ENCODE data around the gene PLPP7.
"Not testable (repeated sequence)": the region's sequence is repeated elsewhere in the genome, so short reads cannot be mapped to it uniquely, and the experiment has no call there.

Gene PLPP7

DNA sequence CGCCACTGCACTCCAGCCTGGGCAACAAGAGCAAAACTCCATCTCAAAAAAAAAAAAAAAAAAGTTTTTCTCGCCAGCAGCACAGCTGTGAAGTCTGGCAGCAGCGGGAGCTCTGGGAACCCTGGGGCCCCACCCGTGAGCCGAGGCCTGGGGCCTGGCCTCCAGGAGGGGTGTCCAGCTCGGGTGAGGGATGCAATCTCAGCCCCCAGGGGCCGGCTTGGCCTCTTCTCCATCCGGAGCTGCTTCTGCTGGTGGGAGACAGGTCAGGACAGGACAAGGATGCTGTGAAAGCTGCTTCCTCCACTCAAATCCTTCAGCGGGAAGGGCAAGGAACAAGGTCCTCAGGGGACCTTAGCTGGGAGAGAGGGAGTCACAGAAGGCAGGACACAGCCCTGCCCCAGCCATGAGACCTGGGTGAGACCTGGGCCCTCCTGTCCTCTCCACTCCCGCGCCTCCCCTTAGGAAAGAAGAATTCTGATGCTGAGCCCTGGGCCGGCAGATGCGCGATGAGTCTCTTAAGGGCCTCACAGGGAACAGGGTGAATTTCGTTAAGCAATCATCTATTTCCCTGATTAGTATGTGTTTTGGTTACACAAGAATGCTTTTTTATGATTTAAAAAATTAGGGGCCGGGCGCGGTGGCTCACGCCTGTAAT lies 30.6 kb downstream of the PLPP7 start:
- Histone ChIP-seq H3K36me3 (ENCODE audit: control insufficient read depth, insufficient read depth, low read length) (no peaks in the 10 kb centered on the region), H3K27me3 (ENCODE audit: control insufficient read depth, insufficient read depth, low read length) (no peaks in the 10 kb centered on the region), H3K4me1 (ENCODE audit: control insufficient read depth, insufficient read depth, low read length) (no peaks in the 10 kb centered on the region), H3K9me3 (ENCODE audit: control insufficient read depth, insufficient read depth, low read length) (no peaks in the 10 kb centered on the region), H3K27ac (ENCODE audit: low read depth, low read length) (no peak overlapping the region), H3K4me3 (ENCODE audit: low read depth, low read length) (no peak overlapping the region), H3K9ac (ENCODE audit: low read depth, low read length) (no peak overlapping the region)

GRCh38 chr9:131323629-131324028 lies 34.1 kb downstream of the PLPP7 start:
- H3K9ac ChIP-seq (ENCODE audit: low read depth, low read length), result no peak overlapping the region
- H3K27me3 ChIP-seq (ENCODE audit: control insufficient read depth, insufficient read depth, low read length), result no peaks in the 10 kb centered on the region
- H3K27ac ChIP-seq (ENCODE audit: low read depth, low read length), result no peak overlapping the region
- H3K9me3 ChIP-seq (ENCODE audit: control insufficient read depth, insufficient read depth, low read length), result no peaks in the 10 kb centered on the region
- H3K4me1 ChIP-seq (ENCODE audit: control insufficient read depth, insufficient read depth, low read length), result no peaks in the 10 kb centered on the region
- H3K4me3 ChIP-seq (ENCODE audit: low read depth, low read length), result no peak overlapping the region
- H3K36me3 ChIP-seq (ENCODE audit: control insufficient read depth, insufficient read depth, low read length), result no peaks in the 10 kb centered on the region

DNA sequence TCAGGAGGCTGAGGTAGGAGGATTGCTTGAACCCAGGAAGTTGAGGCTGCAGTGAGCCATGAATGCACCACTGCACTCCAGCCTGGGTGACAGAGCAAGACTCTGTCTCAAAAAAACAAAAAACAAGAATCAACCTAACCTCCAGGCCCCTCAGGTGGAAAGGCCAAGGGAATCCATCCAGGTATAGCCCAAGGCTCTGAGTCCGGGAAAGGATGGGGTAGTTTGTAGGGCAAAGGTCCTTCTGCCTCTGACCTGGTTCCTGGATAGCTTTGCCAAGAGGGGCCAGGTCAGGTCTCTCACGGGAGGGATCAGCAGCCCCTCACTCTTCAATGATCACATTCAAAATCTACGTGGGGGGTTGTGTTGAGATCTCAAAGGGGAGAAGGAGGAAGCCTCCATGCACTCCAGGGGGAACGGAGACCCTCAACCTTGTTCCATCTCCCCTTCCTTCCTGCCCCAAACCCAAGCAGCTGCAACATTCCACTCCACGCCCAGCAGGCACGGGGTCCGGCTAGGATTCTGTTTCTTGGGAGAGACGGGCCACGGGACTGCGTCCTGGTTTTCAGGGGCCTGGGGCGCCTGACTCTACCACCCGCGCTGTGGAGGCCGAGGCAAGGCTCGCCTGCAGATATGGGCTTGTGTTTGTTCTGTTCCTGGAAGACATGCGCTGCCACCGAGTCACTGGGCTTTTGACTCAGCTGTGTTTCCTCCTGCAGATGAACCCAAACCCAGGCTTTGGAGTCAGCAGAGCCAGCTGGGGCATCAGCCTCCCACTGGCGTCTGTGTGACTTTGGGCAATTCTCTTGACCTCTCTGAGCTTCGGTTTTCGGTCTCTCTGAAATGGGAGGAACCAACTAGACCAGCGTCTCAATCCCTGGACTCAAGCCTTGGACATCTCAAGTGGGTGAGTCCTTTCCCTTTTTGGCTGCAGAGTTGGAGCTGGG lies 35.5 kb downstream of the PLPP7 start:
- no peaks in the 10 kb centered on the region for H3K27me3 ChIP-seq (ENCODE audit: control insufficient read depth, insufficient read depth, low read length)
- H3K36me3 ChIP-seq (ENCODE audit: control insufficient read depth, insufficient read depth, low read length), result no peaks in the 10 kb centered on the region
- no peak overlapping the region for H3K9ac ChIP-seq (ENCODE audit: low read depth, low read length)
- no peak overlapping the region for H3K27ac ChIP-seq (ENCODE audit: low read depth, low read length)
- no peak overlapping the region for H3K4me3 ChIP-seq (ENCODE audit: low read depth, low read length)
- H3K9me3 ChIP-seq (ENCODE audit: control insufficient read depth, insufficient read depth, low read length), result no peaks in the 10 kb centered on the region
- no peaks in the 10 kb centered on the region for H3K4me1 ChIP-seq (ENCODE audit: control insufficient read depth, insufficient read depth, low read length)

- no peak overlapping the region for H3K27ac ChIP-seq (ENCODE audit: low read depth, low read length)
- H3K4me1 ChIP-seq (ENCODE audit: control insufficient read depth, insufficient read depth, low read length), result peaks cover 4% of the 10 kb centered on the region; the same call in 1 of the 2 replicates
- H3K4me3 ChIP-seq (ENCODE audit: low read depth, low read length), result no peak overlapping the region
- no peaks in the 10 kb centered on the region for H3K36me3 ChIP-seq (ENCODE audit: control insufficient read depth, insufficient read depth, low read length)
- no peak overlapping the region for H3K9ac ChIP-seq (ENCODE audit: low read depth, low read length)
- H3K27me3 ChIP-seq (ENCODE audit: control insufficient read depth, insufficient read depth, low read length), result no peaks in the 10 kb centered on the region
- H3K9me3 ChIP-seq (ENCODE audit: control insufficient read depth, insufficient read depth, low read length), result no peaks in the 10 kb centered on the region
These were observed 39.7 kb downstream of the PLPP7 start for GRCh38 chr9:131329241-131329641.

DNA sequence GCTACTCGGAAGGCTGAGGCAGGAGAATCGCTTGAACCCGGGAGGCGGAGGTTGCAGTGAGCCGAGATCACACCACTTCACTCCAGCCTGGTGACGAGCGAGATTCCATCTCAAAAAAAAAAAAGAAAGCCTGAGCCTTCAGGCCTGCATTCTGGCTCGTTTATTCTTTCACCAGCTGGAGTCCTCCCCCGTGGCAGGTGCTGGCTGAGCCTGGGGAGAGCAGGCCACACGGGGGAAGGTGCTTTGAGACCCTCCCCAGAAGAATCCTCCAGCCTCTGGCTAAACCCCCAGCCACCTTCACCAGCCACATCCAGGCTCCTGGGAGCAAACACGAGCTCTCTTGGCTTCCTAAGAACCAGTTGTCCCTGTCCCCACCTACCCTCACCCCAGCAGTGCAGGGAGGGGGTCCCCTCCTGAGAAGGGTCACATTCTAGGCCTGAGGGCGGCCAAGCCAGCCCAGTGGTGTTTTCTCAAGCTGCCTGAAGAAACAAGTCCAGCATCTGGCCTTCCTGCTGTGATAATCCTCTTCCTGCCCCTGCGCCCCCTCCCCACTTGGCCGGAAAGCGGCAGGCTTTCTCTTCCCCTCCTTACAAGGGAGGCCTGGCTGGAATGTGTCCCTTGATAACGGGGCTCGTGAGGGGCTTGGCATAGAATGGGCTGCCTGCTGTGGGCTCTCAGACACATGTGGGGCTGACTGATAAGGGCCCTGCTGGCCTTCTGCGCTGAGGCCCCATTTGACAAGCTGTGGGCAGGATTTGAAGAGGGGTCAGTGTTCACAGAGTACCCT lies 41.5 kb downstream of the PLPP7 start:
- Histone ChIP-seq H3K27me3 (ENCODE audit: control insufficient read depth, insufficient read depth, low read length) (no peaks in the 10 kb centered on the region), H3K36me3 (ENCODE audit: control insufficient read depth, insufficient read depth, low read length) (no peaks in the 10 kb centered on the region), H3K4me3 (ENCODE audit: low read depth, low read length) (no peak overlapping the region), H3K9me3 (ENCODE audit: control insufficient read depth, insufficient read depth, low read length) (no peaks in the 10 kb centered on the region), H3K4me1 (ENCODE audit: control insufficient read depth, insufficient read depth, low read length) (peaks cover 7% of the 10 kb centered on the region), H3K9ac (ENCODE audit: low read depth, low read length) (no peak overlapping the region; the same call in 1 of the 2 replicates), H3K27ac (ENCODE audit: low read depth, low read length) (peak overlapping the region; percentile 90)

- H3K27ac ChIP-seq (ENCODE audit: low read depth, low read length); H3K4me1 ChIP-seq (ENCODE audit: control insufficient read depth, insufficient read depth, low read length); H3K36me3 ChIP-seq (ENCODE audit: control insufficient read depth, insufficient read depth, low read length); H3K4me3 ChIP-seq (ENCODE audit: low read depth, low read length); H3K27me3 ChIP-seq (ENCODE audit: control insufficient read depth, insufficient read depth, low read length); H3K9me3 ChIP-seq (ENCODE audit: control insufficient read depth, insufficient read depth, low read length); H3K9ac ChIP-seq (ENCODE audit: low read depth, low read length): not testable (repeated sequence)
These were observed 42.5 kb downstream of the PLPP7 start for GRCh38 chr9:131331996-131332395.

- H3K9me3 ChIP-seq (ENCODE audit: control insufficient read depth, insufficient read depth, low read length), result no peaks in the 10 kb centered on the region
- peaks cover 7% of the 10 kb centered on the region for H3K4me1 ChIP-seq (ENCODE audit: control insufficient read depth, insufficient read depth, low read length)
These were observed 44.5 kb downstream of the PLPP7 start for GRCh38 chr9:131333771-131334628.

DNA sequence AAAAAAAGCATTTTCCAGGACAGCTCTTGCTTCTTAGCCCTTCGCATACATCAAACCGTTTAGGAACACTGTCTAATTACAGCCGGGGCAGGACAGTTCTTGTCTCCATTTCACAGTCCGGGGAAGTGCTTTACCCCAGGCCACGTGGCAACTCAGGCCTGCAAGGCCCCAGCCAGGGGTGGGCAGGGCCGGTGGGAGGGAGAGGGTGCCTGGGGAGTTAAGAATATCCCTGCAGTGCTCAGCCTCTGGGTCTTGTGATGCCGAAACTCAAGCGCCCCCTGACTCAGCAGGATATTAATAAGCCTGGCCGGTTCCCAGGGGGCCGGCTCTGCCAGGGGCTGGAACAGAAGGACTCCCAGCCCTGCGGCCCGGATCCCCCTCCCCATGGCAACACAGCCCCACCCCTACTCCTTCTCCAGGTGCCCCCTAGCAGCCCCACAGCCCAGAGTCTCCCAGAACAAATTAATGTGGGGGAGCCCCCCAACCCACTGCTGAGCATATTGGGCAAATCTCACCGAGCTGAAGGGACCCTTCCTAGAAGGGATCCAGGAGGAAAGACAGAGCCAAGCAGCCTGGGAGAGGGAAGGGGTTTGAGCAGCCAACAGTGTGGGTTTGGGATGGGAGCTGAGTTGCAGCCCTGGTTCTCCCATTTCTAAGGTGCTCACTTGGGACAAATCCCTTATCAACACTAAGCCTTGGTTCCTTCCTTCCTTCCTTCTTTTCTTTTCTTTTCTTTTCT lies 45.3 kb downstream of the PLPP7 start:
- Histone ChIP-seq H3K27me3 (ENCODE audit: control insufficient read depth, insufficient read depth, low read length) (no peaks in the 10 kb centered on the region), H3K4me3 (ENCODE audit: low read depth, low read length) (no peak overlapping the region), H3K9ac (ENCODE audit: low read depth, low read length) (no peak overlapping the region), H3K9me3 (ENCODE audit: control insufficient read depth, insufficient read depth, low read length) (no peaks in the 10 kb centered on the region), H3K27ac (ENCODE audit: low read depth, low read length) (peak overlapping the region; percentile 12), H3K4me1 (ENCODE audit: control insufficient read depth, insufficient read depth, low read length) (peaks cover 7% of the 10 kb centered on the region), H3K36me3 (ENCODE audit: control insufficient read depth, insufficient read depth, low read length) (no peaks in the 10 kb centered on the region)

More at GRCh38 chr9:131333771-131334628, 44.5 kb downstream of the PLPP7 start:
- Histone ChIP-seq H3K27ac (ENCODE audit: low read depth, low read length) (no peak overlapping the region), H3K27me3 (ENCODE audit: control insufficient read depth, insufficient read depth, low read length) (no peaks in the 10 kb centered on the region), H3K36me3 (ENCODE audit: control insufficient read depth, insufficient read depth, low read length) (no peaks in the 10 kb centered on the region), H3K4me3 (ENCODE audit: low read depth, low read length) (no peak overlapping the region), H3K9ac (ENCODE audit: low read depth, low read length) (no peak overlapping the region)

DNA sequence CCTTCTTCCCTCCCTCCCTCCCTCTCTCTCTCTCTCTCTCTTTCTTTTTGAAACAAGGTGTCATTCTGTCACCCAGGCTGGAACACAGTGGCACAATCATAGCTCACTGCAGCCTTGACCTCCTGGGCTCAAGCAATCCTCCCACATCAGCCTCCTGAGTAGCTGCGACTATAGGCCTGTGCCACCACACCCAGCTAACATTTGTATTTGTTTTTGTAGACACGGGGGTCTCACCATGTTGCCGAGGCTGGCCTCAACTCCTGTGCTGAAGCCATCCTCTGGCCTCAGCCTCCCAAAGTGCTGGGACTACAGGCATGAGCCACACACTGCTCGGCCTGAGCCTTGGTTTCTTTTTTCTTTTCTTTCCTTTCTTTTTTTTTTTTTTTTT lies 45.8 kb downstream of the PLPP7 start:
- Histone ChIP-seq H3K9ac (ENCODE audit: low read depth, low read length) (no peak overlapping the region), H3K27me3 (ENCODE audit: control insufficient read depth, insufficient read depth, low read length) (no peaks in the 10 kb centered on the region), H3K27ac (ENCODE audit: low read depth, low read length) (no peak overlapping the region), H3K36me3 (ENCODE audit: control insufficient read depth, insufficient read depth, low read length) (no peaks in the 10 kb centered on the region), H3K9me3 (ENCODE audit: control insufficient read depth, insufficient read depth, low read length) (no peaks in the 10 kb centered on the region), H3K4me3 (ENCODE audit: low read depth, low read length) (no peak overlapping the region), H3K4me1 (ENCODE audit: control insufficient read depth, insufficient read depth, low read length) (peaks cover 7% of the 10 kb centered on the region)
